K562 (cell line): ENCODE results near the gene TXLNA. TPM values are rescaled to one million over a fixed set of nuclear protein-coding genes. Genes with fewer than 3 reads are reported as not detected.

ENCODE experiments used
- ATF1 ChIP-seq, 2 experiments: fragments of 450-650 bp in 1 of 2; IDR thresholded peaks; 2 replicates each; pipeline ENCODE4 v1.6.1; 2016; ENCODE audit warnings: missing compliant biosample characterization in 1 of 2, missing genetic modification characterization in 1 of 2
- LCOR ChIP-seq: sonication (generic); formaldehyde crosslinking; IDR thresholded peaks from 2 replicates; pipeline ENCODE4 v1.8.0; 2022; ENCODE audit warnings: mild to moderate bottlenecking, missing genetic modification reagents
- PBX2 ChIP-seq, 2 experiments: IDR thresholded peaks in 1 of 2; conservative IDR thresholded peaks in 1 of 2; 2 replicates each; pipeline ENCODE4 v1.6.1; 2016; ENCODE audit warnings: low read depth in 2 of 2, mild to moderate bottlenecking in 1 of 2, missing compliant biosample characterization in 1 of 2, missing genetic modification characterization in 1 of 2, moderate library complexity in 1 of 2
- PPARD ChIP-seq: fragments of 250-450 bp; sonication (Bioruptor Pico); IDR thresholded peaks from 2 replicates; pipeline ENCODE4 v1.8.0; 2022; ENCODE audit warnings: inconsistent platforms, mild to moderate bottlenecking, moderate library complexity
- TEAD4 ChIP-seq, 2 experiments: sonication (generic) in 1 of 2; formaldehyde crosslinking in 1 of 2; IDR thresholded peaks; 2 replicates each; pipeline versions ENCODE4 v1.6.1 to v1.8.0; 2012 to 2022; ENCODE audit warnings: borderline replicate concordance in 1 of 2, inconsistent platforms in 1 of 2, low read length in 1 of 2, mild to moderate bottlenecking in 1 of 2, missing genetic modification reagents in 1 of 2
- ZFX ChIP-seq: sonication (generic); formaldehyde crosslinking; IDR thresholded peaks from 2 replicates; pipeline ENCODE4 v1.8.0; 2022; ENCODE audit warnings: mild to moderate bottlenecking, missing genetic modification reagents, moderate library complexity
- ZNF436 ChIP-seq: fragments of 250-450, 450-650 bp; sonication (Bioruptor Pico); formaldehyde crosslinking; IDR thresholded peaks from 2 replicates; pipeline ENCODE4 v1.7.0; 2020; ENCODE audit warnings: mild to moderate bottlenecking
- polyA plus RNA-seq, 8 experiments: library from polyadenylated mRNA; depleted of rRNA in 4 of 8; stranded (reverse) in 5 of 8; unstranded in 3 of 8; fragments of >200 nt; fragmentation: Nextera tagmentation in 2 of 8; fragmentation: Illumina TruSeq in 1 of 8; extraction: Ambion mirVana in 2 of 8; extraction: Trizol in 1 of 8; gene quantifications; 2 replicates each; pipeline versions ENCODE4 v1.2.1 to v1.2.3, GENCODE V29; 2011 to 2014; ENCODE audit warnings: inconsistent platforms in 1 of 8, missing spikeins in 1 of 8
- total RNA-seq, 7 experiments: library from RNA; depleted of rRNA in 6 of 7; stranded (reverse); fragments of >200 nt in 6 of 7; fragmentation: Illumina TruSeq in 2 of 7; extraction: Trizol in 2 of 7; gene quantifications; 2 replicates each; pipeline versions ENCODE4 v1.2.1 to v1.2.3, GENCODE V29; 2011 to 2021; ENCODE audit warnings: low replicate concordance in 1 of 7
- TF ChIP-seq, protein P1 (sequence below), 2 experiments: fragments of 450-650 bp; IDR thresholded peaks; 2 replicates each; pipeline ENCODE4 v1.6.1; 2016; ENCODE audit warnings: mild to moderate bottlenecking in 2 of 2, borderline replicate concordance in 1 of 2, low read depth in 1 of 2, moderate library complexity in 1 of 2
- TF ChIP-seq, protein P2 (sequence below): fragments of 450-650 bp; IDR thresholded peaks from 2 replicates; pipeline ENCODE4 v1.6.1; 2016; ENCODE audit warnings: borderline replicate concordance
- TF ChIP-seq, protein P3 (sequence below): IDR thresholded peaks from 2 replicates; pipeline ENCODE4 v1.6.1; 2011; ENCODE audit not compliant: insufficient read length; ENCODE audit errors: extremely low read depth

TXLNA gene
- total and polyA plus RNA-seq, 9 of the 15 experiments (the other 6 are each of a cell fraction or from before 2014, with no cell fraction given): 9.2 to 54.5 (median 39.3) TPM

DNA sequence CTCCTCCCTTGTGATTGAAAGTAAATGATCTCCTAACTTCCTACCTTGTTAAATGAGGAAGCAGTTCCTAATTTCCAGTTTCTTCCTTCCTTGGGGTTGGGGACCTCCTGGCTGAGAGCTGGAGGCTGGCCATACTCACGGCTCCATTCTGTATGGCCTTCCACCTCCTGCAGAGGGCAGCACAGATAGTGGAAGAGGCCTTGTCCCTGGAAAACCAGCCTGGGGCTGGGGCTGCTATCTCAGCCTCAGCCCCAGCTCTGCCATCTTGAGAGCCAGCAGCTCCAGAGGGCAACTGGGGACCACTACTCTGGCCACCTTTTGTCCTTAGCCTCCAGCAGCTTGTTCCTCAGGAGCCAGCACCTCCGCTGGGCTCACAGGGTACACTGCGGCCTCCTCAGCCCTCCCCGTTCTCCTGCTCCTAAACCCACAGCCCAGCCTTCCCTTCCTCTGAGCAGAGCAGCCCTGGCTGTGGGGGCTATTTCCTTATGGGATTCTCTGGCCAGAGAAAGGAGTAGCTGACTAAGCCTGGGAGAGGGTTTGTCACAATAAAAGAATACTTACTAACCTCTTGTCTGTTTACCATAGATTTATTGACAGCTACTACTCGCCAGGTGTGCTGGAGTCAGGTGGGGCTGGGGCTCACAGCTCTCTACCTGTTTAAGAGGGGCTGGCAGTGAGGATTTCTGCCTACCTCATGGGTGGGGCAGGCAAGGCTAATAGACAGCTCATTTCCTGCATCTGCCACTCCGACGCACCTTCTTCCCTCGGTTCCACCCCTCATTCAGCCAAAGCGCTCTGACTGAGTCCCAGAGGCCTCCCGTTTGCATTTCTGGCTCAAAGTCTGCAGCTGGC is 36.4 kb downstream of the TXLNA start (continued):
- TF ChIP-seq, protein P1, sequence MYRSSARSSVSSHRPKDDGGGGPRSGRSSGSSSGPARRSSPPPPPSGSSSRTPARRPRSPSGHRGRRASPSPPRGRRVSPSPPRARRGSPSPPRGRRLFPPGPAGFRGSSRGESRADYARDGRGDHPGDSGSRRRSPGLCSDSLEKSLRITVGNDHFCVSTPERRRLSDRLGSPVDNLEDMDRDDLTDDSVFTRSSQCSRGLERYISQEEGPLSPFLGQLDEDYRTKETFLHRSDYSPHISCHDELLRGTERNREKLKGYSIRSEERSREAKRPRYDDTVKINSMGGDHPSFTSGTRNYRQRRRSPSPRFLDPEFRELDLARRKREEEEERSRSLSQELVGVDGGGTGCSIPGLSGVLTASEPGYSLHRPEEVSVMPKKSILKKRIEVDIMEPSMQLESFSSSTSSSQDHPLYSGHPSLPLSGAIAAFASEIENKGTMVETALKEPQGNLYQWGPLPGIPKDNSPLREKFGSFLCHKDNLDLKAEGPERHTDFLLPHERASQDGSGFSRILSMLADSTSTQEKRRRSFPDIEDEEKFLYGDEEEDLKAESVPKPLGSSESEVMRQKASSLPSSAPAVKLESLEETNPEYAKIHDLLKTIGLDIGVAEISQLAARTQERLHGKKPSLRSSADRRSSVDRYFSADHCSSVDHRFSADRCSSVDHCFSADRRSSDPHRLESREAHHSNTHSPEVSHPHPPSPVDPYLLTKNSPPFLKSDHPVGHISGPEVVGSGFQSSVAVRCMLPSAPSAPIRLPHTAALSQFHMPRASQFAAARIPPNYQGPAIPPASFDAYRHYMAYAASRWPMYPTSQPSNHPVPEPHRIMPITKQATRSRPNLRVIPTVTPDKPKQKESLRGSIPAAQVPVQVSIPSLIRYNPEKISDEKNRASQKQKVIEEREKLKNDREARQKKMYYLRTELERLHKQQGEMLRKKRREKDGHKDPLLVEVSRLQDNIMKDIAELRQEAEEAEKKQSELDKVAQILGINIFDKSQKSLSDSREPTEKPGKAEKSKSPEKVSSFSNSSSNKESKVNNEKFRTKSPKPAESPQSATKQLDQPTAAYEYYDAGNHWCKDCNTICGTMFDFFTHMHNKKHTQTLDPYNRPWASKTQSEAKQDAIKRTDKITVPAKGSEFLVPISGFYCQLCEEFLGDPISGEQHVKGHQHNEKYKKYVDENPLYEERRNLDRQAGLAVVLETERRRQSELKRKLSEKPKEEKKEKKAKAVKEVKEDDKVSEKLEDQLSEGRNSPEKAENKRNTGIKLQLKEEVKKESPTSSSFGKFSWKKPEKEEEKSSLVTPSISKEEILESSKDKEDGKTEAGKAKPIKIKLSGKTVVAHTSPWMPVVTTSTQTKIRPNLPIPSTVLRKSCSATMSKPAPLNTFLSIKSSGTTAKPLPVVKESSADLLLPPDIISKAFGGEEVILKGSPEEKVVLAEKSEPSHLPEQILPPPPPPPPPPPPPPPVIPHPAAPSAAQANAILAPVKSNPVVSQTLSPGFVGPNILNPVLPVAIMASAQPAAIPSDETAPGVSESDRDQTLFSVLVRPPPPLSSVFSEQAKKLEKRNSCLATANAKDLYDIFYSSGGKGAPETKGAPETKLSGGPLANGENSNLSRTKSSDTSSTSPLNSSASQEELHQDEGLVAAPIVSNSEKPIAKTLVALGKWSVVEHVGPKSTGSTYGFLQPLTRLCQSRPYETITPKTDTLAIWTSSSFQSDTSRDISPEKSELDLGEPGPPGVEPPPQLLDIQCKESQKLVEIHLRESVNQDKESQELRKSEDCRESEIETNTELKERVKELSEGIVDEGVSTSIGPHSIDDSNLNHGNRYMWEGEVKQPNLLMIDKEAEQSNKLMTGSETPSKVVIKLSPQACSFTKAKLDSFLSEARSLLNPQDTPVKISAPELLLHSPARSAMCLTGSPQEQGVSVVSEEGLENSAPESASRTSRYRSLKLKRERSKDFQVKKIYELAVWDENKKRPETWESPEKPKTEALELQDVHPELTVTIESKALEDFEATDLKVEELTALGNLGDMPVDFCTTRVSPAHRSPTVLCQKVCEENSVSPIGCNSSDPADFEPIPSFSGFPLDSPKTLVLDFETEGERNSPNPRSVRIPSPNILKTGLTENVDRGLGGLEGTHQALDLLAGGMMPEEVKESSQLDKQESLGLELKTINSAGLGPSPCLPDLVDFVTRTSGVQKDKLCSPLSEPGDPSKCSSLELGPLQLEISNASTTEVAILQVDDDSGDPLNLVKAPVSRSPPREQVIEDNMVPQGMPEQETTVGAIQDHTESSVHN (IDR thresholded peaks at IDR 0.05; ENCODE audit: borderline replicate concordance in 1 of 2, low read depth in 1 of 2): no peak
- no peak for TF ChIP-seq ATF1 (CRISPR knock-in tag; IDR thresholded peaks at IDR 0.05)
- peak; percentile 15; the same call in 1 of the 2 replicates for TF ChIP-seq ATF1 (tag; IDR thresholded peaks at IDR 0.05)
- TF ChIP-seq, protein P2, sequence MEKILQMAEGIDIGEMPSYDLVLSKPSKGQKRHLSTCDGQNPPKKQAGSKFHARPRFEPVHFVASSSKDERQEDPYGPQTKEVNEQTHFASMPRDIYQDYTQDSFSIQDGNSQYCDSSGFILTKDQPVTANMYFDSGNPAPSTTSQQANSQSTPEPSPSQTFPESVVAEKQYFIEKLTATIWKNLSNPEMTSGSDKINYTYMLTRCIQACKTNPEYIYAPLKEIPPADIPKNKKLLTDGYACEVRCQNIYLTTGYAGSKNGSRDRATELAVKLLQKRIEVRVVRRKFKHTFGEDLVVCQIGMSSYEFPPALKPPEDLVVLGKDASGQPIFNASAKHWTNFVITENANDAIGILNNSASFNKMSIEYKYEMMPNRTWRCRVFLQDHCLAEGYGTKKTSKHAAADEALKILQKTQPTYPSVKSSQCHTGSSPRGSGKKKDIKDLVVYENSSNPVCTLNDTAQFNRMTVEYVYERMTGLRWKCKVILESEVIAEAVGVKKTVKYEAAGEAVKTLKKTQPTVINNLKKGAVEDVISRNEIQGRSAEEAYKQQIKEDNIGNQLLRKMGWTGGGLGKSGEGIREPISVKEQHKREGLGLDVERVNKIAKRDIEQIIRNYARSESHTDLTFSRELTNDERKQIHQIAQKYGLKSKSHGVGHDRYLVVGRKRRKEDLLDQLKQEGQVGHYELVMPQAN: no peak
- TF ChIP-seq, protein P3, sequence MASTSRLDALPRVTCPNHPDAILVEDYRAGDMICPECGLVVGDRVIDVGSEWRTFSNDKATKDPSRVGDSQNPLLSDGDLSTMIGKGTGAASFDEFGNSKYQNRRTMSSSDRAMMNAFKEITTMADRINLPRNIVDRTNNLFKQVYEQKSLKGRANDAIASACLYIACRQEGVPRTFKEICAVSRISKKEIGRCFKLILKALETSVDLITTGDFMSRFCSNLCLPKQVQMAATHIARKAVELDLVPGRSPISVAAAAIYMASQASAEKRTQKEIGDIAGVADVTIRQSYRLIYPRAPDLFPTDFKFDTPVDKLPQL: no peak
- no peak for TF ChIP-seq PBX2 (CRISPR knock-in tag; IDR thresholded peaks at IDR 0.05; ENCODE audit: low read depth)
- no peak for TF ChIP-seq PBX2 (tag; conservative IDR thresholded peaks at IDR 0.05; ENCODE audit: low read depth)
- TF ChIP-seq TEAD4 (IDR thresholded peaks at IDR 0.05; ENCODE audit: low read length): 0 out of 2 replicates have a peak, but pooled peaks have one; percentile 17
- no peak for TF ChIP-seq TEAD4 (CRISPR knock-in tag; IDR thresholded peaks at IDR 0.05; ENCODE audit: borderline replicate concordance)
- no peak for TF ChIP-seq LCOR (CRISPR knock-in tag)
- TF ChIP-seq ZFX (CRISPR knock-in tag): peak; percentile 44
- TF ChIP-seq PPARD: no peak
- no peak for TF ChIP-seq ZNF436 (CRISPR knock-in tag)
